GM21619 (cell line): ENCODE results near the gene HNRNPF.

Experiments
- ATAC-seq: cut with Tn5 transposase; IDR thresholded peaks from one replicate; pipeline ENCODE4 v1.9.1; 2021; ENCODE audit not compliant: unreplicated experiment

Gene HNRNPF

GRCh38 chr10:43421519-43421918, 12.5 kb upstream of the HNRNPF start:
- no peak for ATAC-seq

DNA sequence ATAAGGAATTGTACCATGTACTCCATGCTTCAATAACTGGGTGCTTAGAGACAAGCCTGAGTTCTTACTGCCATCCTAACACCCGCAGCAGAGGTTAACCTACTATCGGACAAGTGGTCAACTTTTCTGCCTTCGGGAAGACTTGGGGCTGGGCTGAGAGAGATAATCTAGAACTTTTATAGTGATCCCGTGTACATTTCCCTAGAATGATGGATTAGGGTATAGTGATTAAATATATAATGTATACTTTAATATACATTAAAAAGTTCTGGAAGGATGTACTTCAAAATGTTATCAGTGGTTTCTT, 12.2 kb upstream of the HNRNPF start:
- no peak for ATAC-seq

DNA sequence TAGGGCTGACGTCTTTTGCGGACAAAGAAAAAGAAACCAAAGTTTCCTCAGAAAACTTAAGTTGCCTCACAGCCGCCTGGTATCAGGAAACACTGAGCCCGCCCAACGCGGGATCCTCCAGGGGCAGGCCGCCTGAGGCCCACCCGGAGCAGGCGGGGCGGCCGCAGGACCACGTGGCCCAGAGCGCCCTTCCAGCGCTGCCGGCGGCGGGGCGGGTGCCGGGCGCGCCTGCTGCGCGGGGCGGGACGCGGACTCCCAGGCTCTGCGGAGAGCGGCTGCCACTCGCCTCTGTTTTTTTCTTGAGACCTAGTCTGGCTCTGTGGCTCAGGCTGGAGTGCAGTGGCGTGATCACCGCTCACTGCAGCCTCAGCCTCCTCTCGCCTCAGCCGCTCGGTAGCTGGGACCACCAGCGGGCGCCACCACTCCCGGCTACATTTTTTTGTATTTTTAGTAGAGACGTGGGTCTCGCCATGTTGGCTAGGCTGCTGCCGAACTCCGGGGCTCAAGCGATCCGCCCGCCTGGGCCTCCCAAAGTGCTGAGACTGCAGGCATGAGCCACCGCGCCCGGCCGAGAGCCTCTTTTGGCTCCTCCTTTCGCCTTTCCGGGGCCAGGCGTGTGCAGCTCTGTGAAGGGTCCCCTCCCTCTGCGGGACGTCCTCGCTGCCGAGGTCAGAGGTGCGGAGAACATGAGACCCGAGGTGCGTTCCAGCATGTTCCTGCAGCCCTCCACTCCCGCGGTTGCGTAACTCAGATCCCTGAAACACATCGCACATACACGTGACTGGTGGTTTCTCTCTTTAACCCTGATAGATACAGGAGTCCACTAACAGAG, 11.6 kb upstream of the HNRNPF start:
- peak; percentile 85 for ATAC-seq

GRCh38 chr10:43419997-43420368, 11.0 kb upstream of the HNRNPF start:
- no peak for ATAC-seq

DNA sequence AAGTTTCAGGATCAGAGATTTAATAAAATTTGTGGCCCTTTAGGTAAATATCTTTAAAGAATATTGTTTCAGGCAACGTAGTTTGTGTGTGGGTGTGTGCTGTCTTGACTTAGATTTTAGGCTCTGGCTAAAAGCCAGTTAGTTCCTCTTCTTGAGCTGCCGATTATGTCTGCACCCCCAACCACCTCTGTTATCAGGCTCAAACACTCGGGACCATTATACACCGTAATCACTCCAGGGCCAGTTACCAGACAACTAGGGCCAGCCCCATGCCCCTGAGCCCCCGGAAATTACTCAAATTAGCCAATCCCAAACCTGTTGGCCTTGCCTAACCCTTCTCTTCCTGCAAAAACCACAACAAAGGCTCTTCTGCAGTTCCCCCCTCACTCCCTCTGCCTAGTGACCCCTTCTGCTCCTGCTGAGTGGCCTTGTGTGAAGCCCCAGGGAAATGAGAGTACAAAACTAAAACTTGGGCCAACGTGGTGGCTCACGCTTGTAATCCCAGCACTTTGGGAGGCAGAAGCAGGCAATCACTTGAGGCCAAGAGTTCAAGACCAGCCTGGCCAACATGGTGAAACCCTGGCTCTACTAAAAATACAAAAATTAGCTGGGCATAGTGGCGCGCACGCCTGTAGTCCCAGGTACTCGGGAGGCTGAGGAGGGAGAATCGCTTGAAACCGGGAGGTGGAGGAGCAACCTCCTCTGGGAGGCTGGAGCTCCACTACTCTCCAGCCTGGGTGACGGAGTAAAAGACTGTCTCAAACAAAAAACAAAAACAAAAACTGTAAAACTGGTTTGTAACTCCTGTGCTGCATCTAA, 9.2 kb upstream of the HNRNPF start:
- ATAC-seq, result no peak

- ATAC-seq, result no peak
Measured at GRCh38 chr10:43415544-43415943, 6.6 kb upstream of the HNRNPF start.

DNA sequence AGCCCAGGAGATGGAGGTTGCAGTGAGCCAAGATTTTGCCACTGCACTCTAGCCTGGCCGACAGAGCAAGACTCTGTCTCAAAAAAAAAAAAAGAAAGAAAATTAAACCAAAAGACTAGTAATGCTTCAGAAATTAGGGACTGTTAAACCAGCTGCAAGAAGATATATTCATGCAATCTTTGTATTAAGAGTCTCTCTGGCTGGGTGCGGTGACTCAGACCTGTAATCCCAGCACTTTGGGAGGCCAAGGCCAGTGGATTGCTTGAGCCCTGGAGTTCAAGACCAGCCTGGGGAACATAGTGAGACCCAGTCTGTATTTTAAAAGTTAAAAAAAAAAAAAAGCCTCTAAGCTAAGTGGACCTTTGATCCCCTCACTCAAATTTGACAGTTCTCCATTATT, 2.5 kb upstream of the HNRNPF start:
- ATAC-seq, result no peak

DNA sequence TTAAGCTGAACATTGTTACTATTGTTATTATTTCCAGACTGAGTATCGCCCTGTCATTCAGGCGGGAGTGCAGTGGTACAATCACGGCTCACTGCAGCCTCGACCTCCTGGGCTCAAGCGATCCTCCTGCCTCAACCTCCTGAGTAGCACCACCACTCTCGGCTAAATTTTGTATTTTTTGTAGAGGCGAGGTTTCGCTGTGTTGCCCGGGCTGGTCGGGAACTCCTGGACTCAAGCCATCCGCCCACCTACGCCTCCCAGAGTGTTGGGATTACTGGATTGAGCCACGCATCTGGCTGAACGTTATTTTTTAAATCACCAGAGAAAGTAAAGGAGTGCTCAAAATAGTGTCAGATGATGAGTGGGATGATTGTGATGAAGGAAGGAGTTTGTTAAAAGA, 1.4 kb upstream of the HNRNPF start:
- no peak for ATAC-seq

- ATAC-seq, result no peak
Measured at GRCh38 chr10:43409385-43410109, 561 bp upstream of the HNRNPF start.

GRCh38 chr10:43408331-43408709, 666 bp downstream of the HNRNPF start:
- no peak for ATAC-seq

DNA sequence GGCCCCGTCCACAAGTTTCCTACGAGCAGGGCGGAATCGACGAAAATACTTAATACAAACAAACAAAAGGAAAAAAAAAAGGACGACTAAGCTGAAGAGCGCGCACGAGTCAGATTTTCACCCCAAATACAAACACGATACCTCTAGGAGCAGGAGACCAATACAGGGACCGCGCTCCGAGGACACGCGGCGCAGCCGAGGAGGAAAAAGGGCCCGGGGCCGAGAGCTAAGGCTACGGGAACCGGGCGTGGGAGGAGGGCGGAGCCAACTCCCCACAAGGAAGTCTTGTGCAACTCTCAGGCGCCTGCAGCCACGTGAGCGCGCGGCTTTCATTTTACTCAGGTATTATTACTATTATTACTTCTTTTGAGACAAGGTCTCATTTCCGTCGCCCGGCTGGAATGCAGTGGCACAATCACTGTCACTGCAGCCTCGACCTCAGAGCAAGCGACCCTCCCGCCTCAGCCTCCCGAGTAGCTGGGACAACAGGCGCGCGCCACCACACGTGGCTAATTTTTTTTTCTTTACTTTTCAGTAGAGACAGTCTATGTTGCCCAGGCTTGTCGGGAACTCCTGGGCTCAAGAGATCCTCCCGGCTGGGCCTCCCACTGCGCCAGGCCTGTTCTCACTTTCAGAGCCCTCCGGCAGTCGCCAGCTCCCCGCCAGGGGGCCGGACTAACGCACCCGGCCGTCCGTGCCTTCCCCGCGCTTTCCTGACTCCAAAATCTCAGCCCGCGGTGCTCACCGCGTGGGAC, 1.2 kb downstream of the HNRNPF start:
- ATAC-seq, result peak; percentile 46

DNA sequence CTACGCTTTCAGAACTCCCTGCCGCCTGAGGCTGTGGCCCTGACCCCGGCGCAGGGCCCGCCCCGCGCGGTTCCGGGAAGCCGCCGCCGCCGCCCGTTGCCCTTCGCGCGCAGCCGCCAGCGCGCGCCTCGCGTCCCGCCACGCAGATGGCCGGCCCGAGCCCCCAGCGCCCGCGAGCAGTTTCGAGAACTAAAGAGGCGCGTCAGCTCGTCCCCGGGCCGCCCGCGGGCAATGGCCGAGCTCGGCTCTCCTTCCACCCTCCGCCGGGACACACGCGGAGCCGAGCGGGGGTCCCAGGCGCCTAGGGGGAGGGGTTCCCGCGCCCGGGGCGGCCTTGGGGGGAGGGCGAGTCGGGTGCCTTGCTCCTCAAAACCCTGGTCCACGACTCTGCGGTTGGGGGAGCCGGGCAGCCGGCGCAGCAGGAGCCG, 1.8 kb downstream of the HNRNPF start:
- ATAC-seq, result no peak

GRCh38 chr10:43404704-43405084, 4.3 kb downstream of the HNRNPF start:
- ATAC-seq, result no peak

DNA sequence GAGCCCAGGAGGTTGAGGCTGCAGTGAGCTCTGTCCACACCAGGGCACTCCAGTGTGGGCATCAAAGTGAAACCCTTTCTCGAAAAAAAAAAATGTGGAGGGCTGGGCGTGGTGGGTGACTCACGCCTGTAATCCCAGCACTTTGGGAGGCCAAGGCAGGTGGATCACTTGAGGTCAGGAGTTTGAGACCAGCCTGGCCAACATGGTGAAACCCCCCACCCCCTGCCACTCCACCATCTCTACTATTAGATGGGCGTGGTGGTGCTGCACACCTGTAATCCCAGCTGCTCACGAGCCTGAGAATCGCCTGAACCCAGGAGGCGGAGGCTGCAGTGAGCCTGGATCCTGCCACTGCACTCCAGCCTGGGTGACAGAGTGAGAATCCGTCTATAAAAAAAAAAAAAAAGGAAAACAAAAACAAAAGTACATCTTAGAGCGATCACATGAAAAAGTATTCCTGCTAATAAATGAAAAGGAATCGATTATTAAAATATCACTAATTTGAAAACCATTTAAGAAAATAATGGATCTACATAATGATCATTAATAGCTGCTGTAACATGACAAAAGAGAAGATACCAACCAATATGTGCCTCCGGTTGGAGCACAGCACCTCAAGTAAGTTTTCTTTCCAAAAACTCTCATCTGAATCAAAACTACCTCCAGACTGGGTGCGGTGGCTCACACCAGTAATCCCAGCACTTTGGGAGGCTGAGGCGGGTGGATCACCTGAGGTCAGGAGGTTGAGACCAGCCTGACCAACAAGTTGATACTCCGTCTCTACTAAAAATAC, 4.9 kb downstream of the HNRNPF start:
- no peak for ATAC-seq

- ATAC-seq, result no peak
Measured at GRCh38 chr10:43402880-43403452, 6.0 kb downstream of the HNRNPF start.

DNA sequence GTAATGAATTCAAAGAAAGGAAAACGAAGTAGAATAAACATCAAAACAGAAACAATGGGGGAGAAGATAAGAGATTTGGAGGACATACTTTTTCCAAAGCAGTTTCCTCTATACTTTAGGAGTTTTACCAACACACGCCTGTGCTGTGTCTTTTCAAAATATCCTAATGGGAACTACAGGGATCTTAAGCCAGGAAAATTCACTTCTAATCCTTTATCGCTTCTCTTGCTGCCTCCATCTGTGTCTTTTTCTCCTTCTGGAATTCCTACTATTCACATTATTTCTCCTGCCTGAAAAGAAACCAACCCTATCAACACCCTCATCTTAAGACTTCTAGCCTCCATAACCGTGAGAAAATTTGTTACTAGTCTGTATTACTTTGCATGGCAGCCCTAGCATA, 6.8 kb downstream of the HNRNPF start:
- ATAC-seq, result no peak

DNA sequence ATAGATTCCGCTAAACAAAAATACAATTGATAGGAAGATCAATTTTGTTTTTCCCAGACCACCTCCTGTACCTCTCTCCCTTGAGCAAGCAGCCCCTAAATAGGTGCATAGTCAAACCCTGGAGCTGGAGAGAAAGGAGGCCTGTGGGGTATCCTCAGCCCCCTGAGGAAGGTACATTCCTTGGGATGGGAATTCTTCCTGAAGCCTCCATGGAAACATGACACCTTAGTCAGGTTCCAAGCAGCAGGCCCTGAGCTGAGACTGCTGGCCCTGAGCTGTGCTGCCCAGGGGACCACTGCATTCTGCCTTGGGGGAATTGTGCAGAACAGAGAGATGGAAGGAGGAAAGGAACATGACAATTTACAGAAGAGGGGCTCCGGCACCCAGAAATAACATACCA, 7.4 kb downstream of the HNRNPF start:
- ATAC-seq, result no peak

- ATAC-seq, result no peak
Measured at GRCh38 chr10:43399320-43400310, 9.4 kb downstream of the HNRNPF start.

GRCh38 chr10:43398939-43399319, 10.1 kb downstream of the HNRNPF start:
- ATAC-seq, result no peak
